GM19452 (cell line): ENCODE measurements around the gene ARHGAP8.

ENCODE experiments used
- ATAC-seq: cut with Tn5 transposase; IDR thresholded peaks from one replicate; pipeline ENCODE4 v1.9.1; 2021; ENCODE audit not compliant: unreplicated experiment

ARHGAP8 gene

GRCh38 chr22:44724859-44725258, 27.5 kb upstream of the ARHGAP8 start:
- ATAC-seq: no peak

- ATAC-seq: no peak
Observed at GRCh38 chr22:44726439-44726838, 25.9 kb upstream of the ARHGAP8 start.

- no peak for ATAC-seq
Observed at GRCh38 chr22:44727148-44727547, 25.2 kb upstream of the ARHGAP8 start.

GRCh38 chr22:44727709-44728108, 24.7 kb upstream of the ARHGAP8 start:
- no peak for ATAC-seq

GRCh38 chr22:44728761-44729324, 23.5 kb upstream of the ARHGAP8 start:
- no peak for ATAC-seq

- ATAC-seq: no peak
Observed at GRCh38 chr22:44729391-44730021, 22.9 kb upstream of the ARHGAP8 start.

GRCh38 chr22:44730022-44730393, 22.4 kb upstream of the ARHGAP8 start:
- ATAC-seq: no peak

- no peak for ATAC-seq
Observed at GRCh38 chr22:44730490-44731356, 21.7 kb upstream of the ARHGAP8 start.

GRCh38 chr22:44731357-44731970, 20.9 kb upstream of the ARHGAP8 start:
- no peak for ATAC-seq

GRCh38 chr22:44732017-44732561, 20.3 kb upstream of the ARHGAP8 start:
- no peak for ATAC-seq

GRCh38 chr22:44732661-44733060, 19.7 kb upstream of the ARHGAP8 start:
- no peak for ATAC-seq

- ATAC-seq: no peak
Observed at GRCh38 chr22:44733426-44734106, 18.8 kb upstream of the ARHGAP8 start.

GRCh38 chr22:44734278-44734677, 18.1 kb upstream of the ARHGAP8 start:
- no peak for ATAC-seq

- ATAC-seq: no peak
Observed at GRCh38 chr22:44734801-44735517, 17.4 kb upstream of the ARHGAP8 start.

- no peak for ATAC-seq
Observed at GRCh38 chr22:44735518-44736428, 16.6 kb upstream of the ARHGAP8 start.

- no peak for ATAC-seq
Observed at GRCh38 chr22:44736581-44737405, 15.6 kb upstream of the ARHGAP8 start.

GRCh38 chr22:44737406-44738346, 14.7 kb upstream of the ARHGAP8 start:
- ATAC-seq: no peak
